ENCODE data around the gene PARD3B. TPM values are rescaled to one million over a fixed set of nuclear protein-coding genes. Genes with fewer than 3 reads are reported as not detected.

The PARD3B gene
- total RNA-seq, 1 experiment from 2014 or later, result 7.6 TPM

- no peaks in the 10 kb centered on the region for H3K27me3 ChIP-seq (ENCODE audit: insufficient read depth, low read depth)
- no peak for TF ChIP-seq EZH2 (IDR thresholded peaks at IDR 0.05; ENCODE audit: low read depth)
- TF ChIP-seq CTCF (conservative IDR thresholded peaks at IDR 0.05), result no peak
- intact Hi-C loops (cut with micrococcal nuclease; ENCODE audit: unreplicated experiment), result no loop called here
- ChIA-PET CTCF (no interaction called here), POLR2A (ENCODE audit: unreplicated experiment) (no interaction called here)
- H3K4me2 ChIP-seq, result no peak overlapping the region
- no peaks in the 10 kb centered on the region for H3K9me2 ChIP-seq (ENCODE audit: insufficient read depth)
- BruUV-seq (replicated peaks), result no TSS peak
- H3K4me1 ChIP-seq (replicated peaks; ENCODE audit: insufficient read depth), result no peaks in the 10 kb centered on the region
- no peaks in the 10 kb centered on the region for H3K36me3 ChIP-seq (ENCODE audit: low read depth)
- DNase-seq, result no peak
- no peak overlapping the region for H3K27ac ChIP-seq
- no peaks in the 10 kb centered on the region for H4K20me1 ChIP-seq (ENCODE audit: insufficient read depth)
- no peaks in the 10 kb centered on the region for H3F3A ChIP-seq (ENCODE audit: insufficient read depth, low read depth)
- no peaks in the 10 kb centered on the region for H3K9me3 ChIP-seq (ENCODE audit: insufficient read depth, low read depth)
- H2AFZ ChIP-seq, result no peak overlapping the region
- no peak overlapping the region for H3K4me3 ChIP-seq
- no peaks in the 10 kb centered on the region for H3K79me2 ChIP-seq (ENCODE audit: low read depth)
Measured at GRCh38 chr2:204977914-204978313, 432.6 kb downstream of the PARD3B start.

- Histone ChIP-seq H3K27me3 (ENCODE audit: insufficient read depth, low read depth) (no peaks in the 10 kb centered on the region), H3K9me2 (ENCODE audit: insufficient read depth) (no peaks in the 10 kb centered on the region), H3K4me2 (no peak overlapping the region), H3K79me2 (ENCODE audit: low read depth) (no peaks in the 10 kb centered on the region), H3K36me3 (ENCODE audit: low read depth) (no peaks in the 10 kb centered on the region), H2AFZ (no peak overlapping the region), H4K20me1 (ENCODE audit: insufficient read depth) (no peaks in the 10 kb centered on the region), H3K4me1 (replicated peaks; ENCODE audit: insufficient read depth) (no peaks in the 10 kb centered on the region), H3K4me3 (no peak overlapping the region), H3K27ac (no peak overlapping the region), H3K9me3 (ENCODE audit: insufficient read depth, low read depth) (no peaks in the 10 kb centered on the region), H3F3A (ENCODE audit: insufficient read depth, low read depth) (no peaks in the 10 kb centered on the region)
- no peak for DNase-seq
- intact Hi-C loops (cut with micrococcal nuclease; ENCODE audit: unreplicated experiment), result no loop called here
- no peak for TF ChIP-seq CTCF (conservative IDR thresholded peaks at IDR 0.05)
- ChIA-PET CTCF (no interaction called here), POLR2A (ENCODE audit: unreplicated experiment) (no interaction called here)
- no TSS peak for BruUV-seq (replicated peaks)
Measured at GRCh38 chr2:204982303-204982702, 437.0 kb downstream of the PARD3B start.

DNA sequence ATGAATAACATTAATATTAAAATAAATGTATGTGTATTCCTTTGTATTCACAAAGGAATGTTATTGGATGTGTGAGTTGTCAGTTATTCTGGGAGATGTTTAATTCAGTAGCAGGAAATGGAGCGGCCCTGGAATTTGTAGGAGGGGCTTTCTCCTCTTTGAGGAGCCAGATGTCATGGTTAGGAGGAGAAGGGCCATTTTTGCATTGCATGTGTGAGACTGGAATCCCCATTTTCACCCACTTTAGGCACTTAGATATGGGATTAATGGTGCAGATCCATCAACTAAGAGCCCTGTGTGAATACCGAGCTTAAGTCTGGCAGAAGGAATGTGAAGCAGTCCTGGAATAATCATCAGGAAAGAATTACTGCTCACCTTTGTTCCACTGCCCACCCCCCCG is 439.2 kb downstream of the PARD3B start:
- Histone ChIP-seq H3K9me2 (ENCODE audit: insufficient read depth) (no peaks in the 10 kb centered on the region), H3K4me1 (replicated peaks; ENCODE audit: insufficient read depth) (no peaks in the 10 kb centered on the region), H3K27ac (no peak overlapping the region), H3K4me3 (no peak overlapping the region), H3K36me3 (ENCODE audit: low read depth) (no peaks in the 10 kb centered on the region), H3K9me3 (ENCODE audit: insufficient read depth, low read depth) (no peaks in the 10 kb centered on the region), H3K79me2 (ENCODE audit: low read depth) (no peaks in the 10 kb centered on the region), H3F3A (ENCODE audit: insufficient read depth, low read depth) (no peaks in the 10 kb centered on the region), H2AFZ (no peak overlapping the region), H3K4me2 (no peak overlapping the region), H4K20me1 (ENCODE audit: insufficient read depth) (no peaks in the 10 kb centered on the region), H3K27me3 (ENCODE audit: insufficient read depth, low read depth) (no peaks in the 10 kb centered on the region)
- TF ChIP-seq EZH2 (IDR thresholded peaks at IDR 0.05; ENCODE audit: low read depth) (no peak), CTCF (conservative IDR thresholded peaks at IDR 0.05) (no peak)
- POLR2A ChIA-PET (ENCODE audit: unreplicated experiment), result no interaction called here
- intact Hi-C loops (cut with micrococcal nuclease; ENCODE audit: unreplicated experiment), result no loop called here
- CTCF ChIA-PET, result no interaction called here
- no peak for DNase-seq
- BruUV-seq (replicated peaks), result no TSS peak

Measured in PC-9 (cell line).